AG10803 (cell line): ENCODE data around the gene GALNT9.

Source experiments
- DNase-seq: peaks from one replicate; pipeline ENCODE4 v3.0.0; 2010; ENCODE audit warnings: low read depth
- H3K4me3 ChIP-seq: 2 replicates; pipeline ENCODE4 v1.5.1; 2011; ENCODE audit warnings: mild to moderate bottlenecking, low read length, control low read depth
- CTCF ChIP-seq: conservative IDR thresholded peaks from 2 replicates; pipeline ENCODE4 v1.5.1; 2011; ENCODE audit warnings: mild to moderate bottlenecking, low read length, control low read depth, inconsistent platforms

Gene GALNT9

DNA sequence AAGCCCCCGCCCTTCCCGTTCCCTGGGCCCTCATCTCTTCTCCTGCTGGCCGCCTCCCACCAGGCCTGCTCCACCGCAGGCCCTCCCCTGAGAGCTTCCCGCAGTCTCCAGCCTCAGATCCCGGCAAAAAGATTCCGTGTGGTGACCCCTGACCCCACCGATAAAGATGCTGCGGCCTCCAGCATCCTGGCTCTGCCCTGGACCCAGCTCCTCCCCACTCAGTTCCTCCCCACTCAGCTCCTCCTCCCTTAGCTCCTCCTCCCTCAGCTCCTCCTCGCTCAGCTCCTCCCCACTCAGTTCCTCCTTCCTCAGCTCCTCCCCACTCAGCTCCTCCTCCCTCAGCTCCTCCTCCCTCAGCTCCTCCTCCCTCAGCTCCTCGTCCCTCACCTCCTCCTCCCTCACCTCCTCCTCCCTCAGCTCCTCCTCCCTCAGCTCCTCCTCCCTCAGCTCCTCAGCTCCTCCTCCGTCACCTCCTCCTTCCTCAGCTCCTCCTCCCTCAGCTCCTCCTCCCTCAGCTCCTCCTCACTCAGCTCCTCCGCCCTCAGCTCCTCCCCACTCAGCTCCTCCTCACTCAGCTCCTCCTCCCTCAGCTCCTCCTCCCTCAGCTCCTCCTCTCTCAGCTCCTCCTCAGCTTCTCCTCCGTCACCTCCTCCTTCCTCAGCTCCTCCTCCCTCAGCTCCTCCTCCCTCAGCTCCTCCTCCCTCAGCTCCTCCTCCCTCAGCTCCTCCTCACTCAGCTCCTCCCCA, 168.2 kb downstream of the GALNT9 start:
- TF ChIP-seq CTCF, result no peak
- peak; percentile 21 for DNase-seq

GRCh38 chr12:132160601-132161035, 168.8 kb downstream of the GALNT9 start:
- no peak for DNase-seq
- no peak overlapping the region for H3K4me3 ChIP-seq
- TF ChIP-seq CTCF, result no peak

More for the DNA sequence above, 168.2 kb downstream of the GALNT9 start:
- H3K4me3 ChIP-seq, result no peak overlapping the region

- no peak for TF ChIP-seq CTCF
- no peak for DNase-seq
- no peak overlapping the region for H3K4me3 ChIP-seq
Measured at GRCh38 chr12:132160016-132160415, 169.4 kb downstream of the GALNT9 start.

- no peak overlapping the region for H3K4me3 ChIP-seq
- no peak for TF ChIP-seq CTCF
- DNase-seq, result no peak
Measured at GRCh38 chr12:132159555-132160003, 169.8 kb downstream of the GALNT9 start.

DNA sequence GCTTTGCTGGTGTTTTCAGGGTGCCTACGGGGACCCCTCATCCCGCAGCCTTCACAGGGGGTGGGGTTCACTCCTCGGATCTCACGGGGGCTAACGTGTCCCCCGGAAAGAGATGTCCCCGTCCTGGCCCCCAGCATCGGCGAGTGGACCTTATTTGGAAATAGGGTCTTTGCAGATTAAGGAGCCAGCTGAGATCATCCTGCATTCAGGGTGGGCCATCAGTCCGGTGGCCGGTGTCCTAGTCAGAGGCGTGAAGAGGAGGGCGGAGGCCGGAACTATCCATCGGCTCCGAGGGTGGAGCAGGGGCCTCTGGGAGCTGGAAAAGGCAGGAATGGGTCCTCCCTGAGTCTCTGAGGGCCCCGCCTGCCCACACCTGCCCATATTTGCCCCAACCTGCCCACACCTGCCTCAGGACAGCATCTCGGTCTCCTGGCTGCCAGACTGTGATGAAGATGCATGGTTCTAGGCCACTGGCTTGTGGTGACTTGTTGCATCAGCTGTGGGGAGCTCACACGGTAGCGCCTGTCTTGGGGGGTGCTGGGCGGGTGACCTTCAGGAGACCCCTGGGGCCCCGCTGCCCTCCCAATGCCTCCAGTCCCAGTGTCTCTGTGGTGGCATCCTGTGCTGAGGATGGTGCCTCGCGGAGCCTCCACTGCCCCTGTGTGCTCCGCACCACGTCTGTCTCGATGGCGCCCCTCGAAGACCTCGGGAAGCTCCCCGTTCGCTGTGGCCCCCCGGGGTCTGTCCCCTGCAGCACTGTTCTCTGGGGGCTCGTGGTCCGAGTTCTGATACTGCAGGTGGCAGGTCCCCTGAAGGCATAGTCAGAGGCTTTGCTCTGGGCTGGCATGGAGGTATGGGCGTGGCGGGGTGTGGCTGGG, 170.5 kb downstream of the GALNT9 start:
- no peak for DNase-seq
- H3K4me3 ChIP-seq, result no peak overlapping the region
- no peak for TF ChIP-seq CTCF

DNA sequence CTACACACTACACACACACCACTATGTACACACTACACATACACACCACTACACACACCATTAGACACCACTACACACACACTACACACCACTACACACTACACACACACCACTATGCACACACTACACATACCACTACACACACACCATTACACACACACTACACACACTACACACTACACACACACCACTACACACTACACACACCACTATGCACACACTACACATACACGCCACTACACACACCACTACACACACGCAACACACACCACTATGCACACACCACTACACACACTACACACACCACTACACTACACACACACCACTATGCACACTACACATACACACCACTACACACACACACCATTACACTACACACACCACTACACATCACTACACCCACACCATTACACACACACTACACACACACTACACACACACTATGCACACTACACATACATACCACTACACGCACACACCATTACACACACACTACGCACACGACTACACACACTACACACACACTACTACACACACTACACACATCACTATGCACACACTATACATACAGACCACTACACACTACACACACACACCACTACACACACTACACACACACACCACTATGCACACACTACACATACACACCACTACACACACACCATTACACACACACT, 171.5 kb downstream of the GALNT9 start:
- TF ChIP-seq CTCF, result no peak
- no peak overlapping the region for H3K4me3 ChIP-seq
- DNase-seq, result no peak
